Muscle layer of colon (tissue), 2 donors: ENCODE measurements around the gene NPHS1.

Experiments
- H3K27ac ChIP-seq: one replicate; pipeline ENCODE4 v1.7.0; 2013; ENCODE audit warnings: low read depth, mild to moderate bottlenecking, low read length, moderate library complexity
- H3K27me3 ChIP-seq, 2 donors: one replicate each; pipeline ENCODE4 v1.7.0; 2013; ENCODE audit warnings: low read length in 2 of 2, mild to moderate bottlenecking in 2 of 2; ENCODE audit not compliant: insufficient read depth in 2 of 2, control insufficient read depth in 1 of 2
- H3K36me3 ChIP-seq: one replicate; pipeline ENCODE4 v1.7.0; 2013; ENCODE audit warnings: mild to moderate bottlenecking, low read length; ENCODE audit not compliant: insufficient read depth
- H3K4me1 ChIP-seq: one replicate; pipeline ENCODE4 v1.7.0; 2013; ENCODE audit warnings: mild to moderate bottlenecking, low read length; ENCODE audit not compliant: insufficient read depth
- H3K4me3 ChIP-seq, 2 donors: one replicate each; pipeline ENCODE4 v1.7.0; 2013; ENCODE audit warnings: low read length in 2 of 2, low read depth in 1 of 2, mild to moderate bottlenecking in 1 of 2, moderate library complexity in 1 of 2
- H3K9ac ChIP-seq: one replicate; pipeline ENCODE4 v1.7.0; 2013; ENCODE audit warnings: low read length
- H3K9me3 ChIP-seq: one replicate; pipeline ENCODE4 v1.7.0; 2013; ENCODE audit warnings: mild to moderate bottlenecking, low read length
- donor health status: abdominal sarcoma.
- donor health status: Adenocarcinoma of cecum.

NPHS1 gene

GRCh38 chr19:35860436-35860817 lies 8.1 kb upstream of the NPHS1 start:
- Histone ChIP-seq H3K27me3 (peaks cover 12 to 68% of the 10 kb centered on the region in 2 donors), H3K9me3 (no peaks in the 10 kb centered on the region), H3K36me3 (no peaks in the 10 kb centered on the region), H3K4me1 (peaks cover 4% of the 10 kb centered on the region), H3K4me3 (no peak overlapping the region), H3K9ac (no peak overlapping the region), H3K27ac (no peak overlapping the region)

- peaks cover 4% of the 10 kb centered on the region for H3K4me1 ChIP-seq
- peaks cover 20 to 74% of the 10 kb centered on the region in 2 donors for H3K27me3 ChIP-seq
These were observed 7.1 kb upstream of the NPHS1 start for GRCh38 chr19:35859414-35859813.

GRCh38 chr19:35858311-35858710 lies 6.0 kb upstream of the NPHS1 start:
- Histone ChIP-seq H3K4me3 (no peak overlapping the region), H3K36me3 (no peaks in the 10 kb centered on the region), H3K27ac (no peak overlapping the region), H3K27me3 (peaks cover 20 to 81% of the 10 kb centered on the region in 2 donors), H3K9ac (no peak overlapping the region), H3K9me3 (no peaks in the 10 kb centered on the region), H3K4me1 (peaks cover 4% of the 10 kb centered on the region)

More at GRCh38 chr19:35859414-35859813, 7.1 kb upstream of the NPHS1 start:
- Histone ChIP-seq H3K9ac (no peak overlapping the region), H3K9me3 (no peaks in the 10 kb centered on the region), H3K4me3 (no peak overlapping the region), H3K27ac (no peak overlapping the region), H3K36me3 (no peaks in the 10 kb centered on the region)

- Histone ChIP-seq H3K9ac (no peak within 1 kb of the TSS), H3K36me3 (no peaks in the 10 kb centered on the region), H3K9me3 (no peaks in the 10 kb centered on the region), H3K4me1 (peaks cover 4% of the 10 kb centered on the region), H3K27ac (no peak within 1 kb of the TSS), H3K4me3 (peak within 1 kb of the TSS in 1 of 2 donors; percentile 25), H3K27me3 (peaks cover 20 to 80% of the 10 kb centered on the region in 2 donors)
These were observed 4.3 kb upstream of the NPHS1 start, which contains the start of gene KIRREL2 for GRCh38 chr19:35856546-35857149. KIRREL2 (plus strand) TSS chr19:35856911; CDS start chr19:35857120, 209 bp downstream.

GRCh38 chr19:35853038-35853756 lies 893 bp upstream of the NPHS1 start:
- H3K9me3 ChIP-seq, result no peaks in the 10 kb centered on the region
- H3K9ac ChIP-seq, result no peak overlapping the region
- no peaks in the 10 kb centered on the region for H3K36me3 ChIP-seq
- no peak overlapping the region for H3K4me3 ChIP-seq
- H3K4me1 ChIP-seq, result peaks cover 4% of the 10 kb centered on the region
- H3K27ac ChIP-seq, result no peak overlapping the region
- H3K27me3 ChIP-seq, result peaks cover 21 to 75% of the 10 kb centered on the region in 2 donors

- H3K9me3 ChIP-seq, result no peaks in the 10 kb centered on the region
- H3K36me3 ChIP-seq, result no peaks in the 10 kb centered on the region
- H3K9ac ChIP-seq, result no peak overlapping the region
- no peak overlapping the region for H3K4me3 ChIP-seq
- H3K27me3 ChIP-seq, result peaks cover 25 to 72% of the 10 kb centered on the region in 2 donors
- H3K4me1 ChIP-seq, result no peaks in the 10 kb centered on the region
- no peak overlapping the region for H3K27ac ChIP-seq
These were observed 883 bp downstream of the NPHS1 start for GRCh38 chr19:35851213-35852028.

GRCh38 chr19:35848919-35849505 lies 3.3 kb downstream of the NPHS1 start:
- Histone ChIP-seq H3K27me3 (peaks cover 30 to 80% of the 10 kb centered on the region in 2 donors), H3K36me3 (no peaks in the 10 kb centered on the region), H3K4me1 (peaks cover 6% of the 10 kb centered on the region), H3K27ac (no peak overlapping the region), H3K9ac (no peak overlapping the region), H3K9me3 (no peaks in the 10 kb centered on the region), H3K4me3 (no peak overlapping the region)

- Histone ChIP-seq H3K27ac (no peak overlapping the region), H3K4me1 (peaks cover 6% of the 10 kb centered on the region), H3K4me3 (no peak overlapping the region), H3K9ac (no peak overlapping the region), H3K36me3 (no peaks in the 10 kb centered on the region), H3K9me3 (no peaks in the 10 kb centered on the region), H3K27me3 (peaks cover 35 to 80% of the 10 kb centered on the region in 2 donors)
These were observed 3.8 kb downstream of the NPHS1 start for GRCh38 chr19:35848486-35848885.

GRCh38 chr19:35847911-35848310 lies 4.4 kb downstream of the NPHS1 start:
- H3K4me3 ChIP-seq, result no peak overlapping the region
- no peak overlapping the region for H3K27ac ChIP-seq
- H3K9ac ChIP-seq, result no peak overlapping the region
- H3K36me3 ChIP-seq, result no peaks in the 10 kb centered on the region
- H3K9me3 ChIP-seq, result no peaks in the 10 kb centered on the region
- peaks cover 41 to 80% of the 10 kb centered on the region in 2 donors for H3K27me3 ChIP-seq
- H3K4me1 ChIP-seq, result peaks cover 6% of the 10 kb centered on the region

- Histone ChIP-seq H3K9me3 (no peaks in the 10 kb centered on the region), H3K27ac (no peak overlapping the region), H3K36me3 (no peaks in the 10 kb centered on the region), H3K4me3 (no peak overlapping the region), H3K27me3 (peaks cover 42 to 76% of the 10 kb centered on the region in 2 donors), H3K9ac (no peak overlapping the region), H3K4me1 (peaks cover 6% of the 10 kb centered on the region)
These were observed 6.2 kb downstream of the NPHS1 start for GRCh38 chr19:35846038-35846668.
